ENCODE measurements around the gene DNAJA3.
A peak's percentile ranks its signal among the peaks of the same experiment; 100 is the strongest.

Gene DNAJA3

GRCh38 chr16:4404967-4405696, 20.5 kb upstream of the DNAJA3 start:
- Histone ChIP-seq H3K9me3 (ENCODE audit: low read length) (no peaks in the 10 kb centered on the region), H3K4me3 (ENCODE audit: low read length) (no peak overlapping the region), H3K36me3 (ENCODE audit: insufficient read depth, low read length) (no peaks in the 10 kb centered on the region), H2AFZ (ENCODE audit: low read depth, low read length) (no peak overlapping the region), H3K27me3 (ENCODE audit: insufficient read depth, low read length) (no peaks in the 10 kb centered on the region), H3K4me1 (ENCODE audit: insufficient read depth, low read length) (no peaks in the 10 kb centered on the region)

GRCh38 chr16:4407543-4408322, 17.9 kb upstream of the DNAJA3 start:
- Histone ChIP-seq H2AFZ (ENCODE audit: low read depth, low read length) (no peak overlapping the region), H3K36me3 (ENCODE audit: insufficient read depth, low read length) (no peaks in the 10 kb centered on the region), H3K4me1 (ENCODE audit: insufficient read depth, low read length) (peaks cover 6% of the 10 kb centered on the region), H3K4me3 (ENCODE audit: low read length) (no peak overlapping the region), H3K27me3 (ENCODE audit: insufficient read depth, low read length) (no peaks in the 10 kb centered on the region), H3K9me3 (ENCODE audit: low read length) (no peaks in the 10 kb centered on the region)

GRCh38 chr16:4408323-4408690, 17.4 kb upstream of the DNAJA3 start:
- H3K27me3 ChIP-seq (ENCODE audit: insufficient read depth, low read length), result no peaks in the 10 kb centered on the region
- peaks cover 6% of the 10 kb centered on the region for H3K4me1 ChIP-seq (ENCODE audit: insufficient read depth, low read length)
- no peak overlapping the region for H3K4me3 ChIP-seq (ENCODE audit: low read length)
- no peak overlapping the region for H2AFZ ChIP-seq (ENCODE audit: low read depth, low read length)
- no peaks in the 10 kb centered on the region for H3K9me3 ChIP-seq (ENCODE audit: low read length)
- H3K36me3 ChIP-seq (ENCODE audit: insufficient read depth, low read length), result no peaks in the 10 kb centered on the region

GRCh38 chr16:4409081-4409932, 16.4 kb upstream of the DNAJA3 start:
- Histone ChIP-seq H2AFZ (ENCODE audit: low read depth, low read length) (no peak overlapping the region), H3K9me3 (ENCODE audit: low read length) (no peaks in the 10 kb centered on the region), H3K4me1 (ENCODE audit: insufficient read depth, low read length) (peaks cover 6% of the 10 kb centered on the region), H3K36me3 (ENCODE audit: insufficient read depth, low read length) (no peaks in the 10 kb centered on the region), H3K4me3 (ENCODE audit: low read length) (no peak overlapping the region), H3K27me3 (ENCODE audit: insufficient read depth, low read length) (no peaks in the 10 kb centered on the region)

- H3K9me3 ChIP-seq (ENCODE audit: low read length), result no peaks in the 10 kb centered on the region
- no peaks in the 10 kb centered on the region for H3K27me3 ChIP-seq (ENCODE audit: insufficient read depth, low read length)
- H3K4me3 ChIP-seq (ENCODE audit: low read length), result no peak overlapping the region
- H3K4me1 ChIP-seq (ENCODE audit: insufficient read depth, low read length), result peaks cover 10% of the 10 kb centered on the region
- H3K36me3 ChIP-seq (ENCODE audit: insufficient read depth, low read length), result no peaks in the 10 kb centered on the region
- H2AFZ ChIP-seq (ENCODE audit: low read depth, low read length), result no peak overlapping the region
Observed at GRCh38 chr16:4410335-4411075, 15.2 kb upstream of the DNAJA3 start.

- Histone ChIP-seq H3K36me3 (ENCODE audit: insufficient read depth, low read length) (no peaks in the 10 kb centered on the region), H2AFZ (ENCODE audit: low read depth, low read length) (no peak overlapping the region), H3K9me3 (ENCODE audit: low read length) (no peaks in the 10 kb centered on the region), H3K4me1 (ENCODE audit: insufficient read depth, low read length) (peaks cover 12% of the 10 kb centered on the region), H3K4me3 (ENCODE audit: low read length) (no peak overlapping the region), H3K27me3 (ENCODE audit: insufficient read depth, low read length) (no peaks in the 10 kb centered on the region)
Observed at GRCh38 chr16:4411684-4412083, 14.0 kb upstream of the DNAJA3 start.

- H3K4me1 ChIP-seq (ENCODE audit: insufficient read depth, low read length), result peaks cover 16% of the 10 kb centered on the region
- no peak overlapping the region for H3K4me3 ChIP-seq (ENCODE audit: low read length)
- H2AFZ ChIP-seq (ENCODE audit: low read depth, low read length), result no peak overlapping the region
- no peaks in the 10 kb centered on the region for H3K9me3 ChIP-seq (ENCODE audit: low read length)
- no peaks in the 10 kb centered on the region for H3K36me3 ChIP-seq (ENCODE audit: insufficient read depth, low read length)
- H3K27me3 ChIP-seq (ENCODE audit: insufficient read depth, low read length), result no peaks in the 10 kb centered on the region
Observed at GRCh38 chr16:4412159-4412558, 13.5 kb upstream of the DNAJA3 start.

GRCh38 chr16:4412854-4413253, 12.8 kb upstream of the DNAJA3 start:
- H2AFZ ChIP-seq (ENCODE audit: low read depth, low read length), result no peak overlapping the region
- no peaks in the 10 kb centered on the region for H3K9me3 ChIP-seq (ENCODE audit: low read length)
- peaks cover 16% of the 10 kb centered on the region for H3K4me1 ChIP-seq (ENCODE audit: insufficient read depth, low read length)
- H3K36me3 ChIP-seq (ENCODE audit: insufficient read depth, low read length), result no peaks in the 10 kb centered on the region
- no peak overlapping the region for H3K4me3 ChIP-seq (ENCODE audit: low read length)
- no peaks in the 10 kb centered on the region for H3K27me3 ChIP-seq (ENCODE audit: insufficient read depth, low read length)

GRCh38 chr16:4414187-4414917, 11.3 kb upstream of the DNAJA3 start:
- no peaks in the 10 kb centered on the region for H3K36me3 ChIP-seq (ENCODE audit: insufficient read depth, low read length)

GRCh38 chr16:4415538-4416199, 10.0 kb upstream of the DNAJA3 start:
- no peaks in the 10 kb centered on the region for H3K27me3 ChIP-seq (ENCODE audit: insufficient read depth, low read length)

More at GRCh38 chr16:4414187-4414917, 11.3 kb upstream of the DNAJA3 start:
- no peak overlapping the region for H3K4me3 ChIP-seq (ENCODE audit: low read length)
- peaks cover 16% of the 10 kb centered on the region for H3K4me1 ChIP-seq (ENCODE audit: insufficient read depth, low read length)
- H3K27me3 ChIP-seq (ENCODE audit: insufficient read depth, low read length), result no peaks in the 10 kb centered on the region
- no peak overlapping the region for H2AFZ ChIP-seq (ENCODE audit: low read depth, low read length)
- no peaks in the 10 kb centered on the region for H3K9me3 ChIP-seq (ENCODE audit: low read length)

GRCh38 chr16:4416200-4417032, 9.3 kb upstream of the DNAJA3 start, which contains the start of gene CORO7:
Gene CORO7, minus strand, starts transcription at chr16:4416596. Its CDS starts 78 bp downstream, at chr16:4416518.
- H2AFZ ChIP-seq (ENCODE audit: low read depth, low read length), result peak within 1 kb of the TSS; percentile 78
- H3K36me3 ChIP-seq (ENCODE audit: insufficient read depth, low read length), result no peaks in the 10 kb centered on the region
- peak within 1 kb of the TSS; percentile 63 for H3K4me3 ChIP-seq (ENCODE audit: low read length)
- no peaks in the 10 kb centered on the region for H3K27me3 ChIP-seq (ENCODE audit: insufficient read depth, low read length)
- peaks cover 16% of the 10 kb centered on the region for H3K4me1 ChIP-seq (ENCODE audit: insufficient read depth, low read length)
- H3K9me3 ChIP-seq (ENCODE audit: low read length), result no peaks in the 10 kb centered on the region

More at GRCh38 chr16:4415538-4416199, 10.0 kb upstream of the DNAJA3 start:
- no peaks in the 10 kb centered on the region for H3K36me3 ChIP-seq (ENCODE audit: insufficient read depth, low read length)
- peak overlapping the region; percentile 78 for H2AFZ ChIP-seq (ENCODE audit: low read depth, low read length)
- peaks cover 16% of the 10 kb centered on the region for H3K4me1 ChIP-seq (ENCODE audit: insufficient read depth, low read length)
- H3K9me3 ChIP-seq (ENCODE audit: low read length), result no peaks in the 10 kb centered on the region
- H3K4me3 ChIP-seq (ENCODE audit: low read length), result peak overlapping the region; percentile 63
